Activated gamma-delta T cell treated with Interleukin-2 at 50 U/mL for 16 hours (primary cell): ENCODE data around the gene RUSF1.

Experiments used
- DNase-seq: peaks from one replicate; pipeline ENCODE4 v3.0.0-alpha.2; 2020

Gene RUSF1

GRCh38 chr16:31441956-31442355 is 66.2 kb downstream of the RUSF1 start:
- DNase-seq, result no peak

GRCh38 chr16:31440516-31441184 is 67.5 kb downstream of the RUSF1 start:
- DNase-seq, result no peak

- no peak for DNase-seq
Observed at GRCh38 chr16:31439519-31439918, 68.7 kb downstream of the RUSF1 start.
